ENCODE measurements around the gene ARSI.

The ARSI gene

GRCh38 chr5:150339165-150339564 lies 36.5 kb upstream of the ARSI start:
- no peak for TF ChIP-seq CTCF (IDR thresholded peaks at IDR 0.05; ENCODE audit: insufficient read depth, low read depth, low read length, missing control alignments)
- no peak overlapping the region for H3K4me3 ChIP-seq (ENCODE audit: low read depth, low read length)
- DNase-seq (ENCODE audit: low read depth), result no peak

- TF ChIP-seq CTCF (IDR thresholded peaks at IDR 0.05; ENCODE audit: insufficient read depth, low read depth, low read length, missing control alignments), result no peak
- H3K4me3 ChIP-seq (ENCODE audit: low read depth, low read length), result no peak overlapping the region
- DNase-seq (ENCODE audit: low read depth), result no peak
These were observed 35.8 kb upstream of the ARSI start for GRCh38 chr5:150338546-150338945.

GRCh38 chr5:150335778-150336177 lies 33.1 kb upstream of the ARSI start:
- no peak overlapping the region for H3K4me3 ChIP-seq (ENCODE audit: low read depth, low read length)
- no peak for TF ChIP-seq CTCF (IDR thresholded peaks at IDR 0.05; ENCODE audit: insufficient read depth, low read depth, low read length, missing control alignments)

GRCh38 chr5:150333400-150333799 lies 30.7 kb upstream of the ARSI start:
- no peak for DNase-seq (ENCODE audit: low read depth)
- no peak for TF ChIP-seq CTCF (IDR thresholded peaks at IDR 0.05; ENCODE audit: insufficient read depth, low read depth, low read length, missing control alignments)
- no peak overlapping the region for H3K4me3 ChIP-seq (ENCODE audit: low read depth, low read length)

More at GRCh38 chr5:150335778-150336177, 33.1 kb upstream of the ARSI start:
- DNase-seq (ENCODE audit: low read depth), result no peak

GRCh38 chr5:150329881-150330876 lies 27.5 kb upstream of the ARSI start:
- TF ChIP-seq CTCF (IDR thresholded peaks at IDR 0.05; ENCODE audit: insufficient read depth, low read depth, low read length, missing control alignments), result no peak
- DNase-seq (ENCODE audit: low read depth), result no peak
- no peak overlapping the region for H3K4me3 ChIP-seq (ENCODE audit: low read depth, low read length)

- no peak for TF ChIP-seq CTCF (IDR thresholded peaks at IDR 0.05; ENCODE audit: insufficient read depth, low read depth, low read length, missing control alignments)
These were observed 26.3 kb upstream of the ARSI start for GRCh38 chr5:150329038-150329437.

More at GRCh38 chr5:150329038-150329437, 26.3 kb upstream of the ARSI start:
- H3K4me3 ChIP-seq (ENCODE audit: low read depth, low read length), result no peak overlapping the region
- no peak for DNase-seq (ENCODE audit: low read depth)
